NCI-H748 (cell line): ENCODE results near the gene ITLN1.

Source experiments
- DNase-seq: peaks from one replicate; lab custom pipeline; 2025; ENCODE audit not compliant: unreplicated experiment; lab: John Stamatoyannopoulos, UW

The ITLN1 gene

GRCh38 chr1:160858507-160858906, 26.5 kb downstream of the ITLN1 start:
- no peak for DNase-seq

GRCh38 chr1:160858097-160858496, 26.9 kb downstream of the ITLN1 start:
- DNase-seq: no peak

- DNase-seq: no peak
These were observed 29.6 kb downstream of the ITLN1 start for GRCh38 chr1:160855181-160855981.

- no peak for DNase-seq
These were observed 31.2 kb downstream of the ITLN1 start for GRCh38 chr1:160853754-160854153.

GRCh38 chr1:160853014-160853413, 32.0 kb downstream of the ITLN1 start:
- DNase-seq: no peak

GRCh38 chr1:160850993-160851392, 34.0 kb downstream of the ITLN1 start:
- no peak for DNase-seq

- DNase-seq: no peak
These were observed 34.4 kb downstream of the ITLN1 start for GRCh38 chr1:160850541-160850940.

GRCh38 chr1:160846281-160846680, 38.7 kb downstream of the ITLN1 start:
- DNase-seq: no peak

- DNase-seq: no peak
These were observed 40.3 kb downstream of the ITLN1 start for GRCh38 chr1:160844447-160845232.

GRCh38 chr1:160841079-160841478, 43.9 kb downstream of the ITLN1 start:
- DNase-seq: no peak

GRCh38 chr1:160839746-160840145, 45.2 kb downstream of the ITLN1 start:
- no peak for DNase-seq

- DNase-seq: no peak
These were observed 46.1 kb downstream of the ITLN1 start for GRCh38 chr1:160838888-160839287.

- DNase-seq: no peak
These were observed 47.3 kb downstream of the ITLN1 start for GRCh38 chr1:160837558-160838205.

- DNase-seq: no peak
These were observed 47.9 kb downstream of the ITLN1 start for GRCh38 chr1:160836981-160837557.

- DNase-seq: no peak
These were observed 48.4 kb downstream of the ITLN1 start for GRCh38 chr1:160836561-160836960.

- DNase-seq: no peak
These were observed 49.2 kb downstream of the ITLN1 start for GRCh38 chr1:160835751-160836150.

- peak; percentile 46 for DNase-seq
These were observed 49.9 kb downstream of the ITLN1 start for GRCh38 chr1:160834945-160835565.

GRCh38 chr1:160830321-160831153, 54.4 kb downstream of the ITLN1 start:
- DNase-seq: peak; percentile 29

- DNase-seq: no peak
These were observed 55.2 kb downstream of the ITLN1 start for GRCh38 chr1:160829766-160830165.

GRCh38 chr1:160827418-160827817, 57.6 kb downstream of the ITLN1 start:
- no peak for DNase-seq
